Measurements from ENCODE around the gene PPP4R1.

DNA sequence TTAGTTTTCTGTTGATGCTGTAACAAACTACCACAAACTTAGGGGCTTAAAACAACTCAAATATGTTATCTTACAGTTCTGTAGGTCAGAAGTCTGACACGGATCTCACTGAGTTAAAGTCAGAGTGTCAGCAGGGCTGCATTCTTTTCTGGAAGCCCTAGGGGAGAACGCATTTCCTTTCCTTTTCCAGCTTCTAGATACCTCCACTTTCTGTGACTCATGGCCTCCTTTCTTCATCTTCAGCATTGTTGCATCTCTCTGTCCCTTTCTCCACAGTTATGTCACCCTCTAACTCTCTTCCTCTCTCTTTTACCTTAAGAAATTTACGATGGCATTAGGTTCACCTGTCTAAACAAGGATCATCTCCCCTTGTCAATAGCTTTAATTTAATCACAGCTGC lies 13.3 kb upstream of the PPP4R1 start:
- TF ChIP-seq SUZ12 (IDR thresholded peaks at IDR 0.05; ENCODE audit: extremely low read depth, insufficient read depth, insufficient read length) (no peak), YY1 (IDR thresholded peaks at IDR 0.05; ENCODE audit: insufficient read depth, insufficient read length) (no peak)
